HPDE6-E6E7 (cell line): ENCODE results near the gene FUNDC2.

Source experiments
- DNase-seq: peaks from one replicate; pipeline ENCODE4 v3.0.0; 2011; ENCODE audit warnings: missing footprints; ENCODE audit errors: extremely low spot score

Gene FUNDC2

GRCh38 chrX:155023907-155024833 lies 2.5 kb upstream of the FUNDC2 start:
- DNase-seq: no peak

- no peak for DNase-seq
Measured at GRCh38 chrX:155026420-155026726, 271 bp upstream of the FUNDC2 start.

GRCh38 chrX:155027509-155028066 lies 944 bp downstream of the FUNDC2 start:
- DNase-seq: no peak

GRCh38 chrX:155028129-155028528 lies 1.5 kb downstream of the FUNDC2 start:
- DNase-seq: no peak

GRCh38 chrX:155028877-155029291 lies 2.2 kb downstream of the FUNDC2 start:
- no peak for DNase-seq

- no peak for DNase-seq
Measured at GRCh38 chrX:155031657-155032056, 5.0 kb downstream of the FUNDC2 start.

- DNase-seq: no peak
Measured at GRCh38 chrX:155035688-155036087, 9.0 kb downstream of the FUNDC2 start.

- DNase-seq: no peak
Measured at GRCh38 chrX:155046129-155046810, 19.6 kb downstream of the FUNDC2 start.

- DNase-seq: no peak
Measured at GRCh38 chrX:155046811-155047528, 20.3 kb downstream of the FUNDC2 start.

- DNase-seq: no peak
Measured at GRCh38 chrX:155048977-155049619, 22.5 kb downstream of the FUNDC2 start.

GRCh38 chrX:155052738-155053498 lies 26.3 kb downstream of the FUNDC2 start:
- no peak for DNase-seq

GRCh38 chrX:155053656-155054055 lies 27.0 kb downstream of the FUNDC2 start:
- no peak for DNase-seq

GRCh38 chrX:155054255-155054654 lies 27.6 kb downstream of the FUNDC2 start:
- DNase-seq: no peak

- DNase-seq: no peak
Measured at GRCh38 chrX:155055494-155055893, 28.9 kb downstream of the FUNDC2 start.

GRCh38 chrX:155056471-155056870 lies 29.8 kb downstream of the FUNDC2 start:
- no peak for DNase-seq

GRCh38 chrX:155056877-155057792 lies 30.5 kb downstream of the FUNDC2 start:
- peak; percentile 63 for DNase-seq

GRCh38 chrX:155061760-155062159 lies 35.1 kb downstream of the FUNDC2 start:
- no peak for DNase-seq

GRCh38 chrX:155065035-155065734 lies 38.5 kb downstream of the FUNDC2 start:
- DNase-seq: peak; percentile 58

- no peak for DNase-seq
Measured at GRCh38 chrX:155068165-155068564, 41.5 kb downstream of the FUNDC2 start.
